Measurements from ENCODE around the gene ADCY3. TPM values are rescaled to one million over a fixed set of nuclear protein-coding genes. Genes with fewer than 3 reads are reported as not detected.

Gene ADCY3
- total RNA-seq, 1 donor from 2014 or later: 140 TPM

DNA sequence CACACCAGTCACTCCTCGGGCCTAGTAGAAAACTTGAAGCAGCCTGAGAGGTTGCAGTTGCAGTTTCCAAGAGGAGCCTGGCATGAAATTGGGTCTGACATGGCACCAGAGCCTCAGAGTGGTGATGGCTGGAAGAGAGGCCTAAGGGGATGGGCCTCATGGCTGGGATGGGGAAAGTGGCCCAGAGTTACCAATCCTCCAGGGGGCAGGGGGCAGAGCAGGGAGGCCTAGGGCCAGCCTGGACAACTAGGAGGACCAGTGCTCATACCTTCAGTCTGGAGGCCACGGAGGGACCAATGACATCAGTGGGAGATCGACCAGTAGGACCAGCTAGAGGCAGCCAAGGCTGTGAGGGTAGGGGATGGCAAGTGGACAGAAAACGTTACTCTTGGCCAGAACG is 15.1 kb upstream of the ADCY3 start:
- TF ChIP-seq, protein P1, sequence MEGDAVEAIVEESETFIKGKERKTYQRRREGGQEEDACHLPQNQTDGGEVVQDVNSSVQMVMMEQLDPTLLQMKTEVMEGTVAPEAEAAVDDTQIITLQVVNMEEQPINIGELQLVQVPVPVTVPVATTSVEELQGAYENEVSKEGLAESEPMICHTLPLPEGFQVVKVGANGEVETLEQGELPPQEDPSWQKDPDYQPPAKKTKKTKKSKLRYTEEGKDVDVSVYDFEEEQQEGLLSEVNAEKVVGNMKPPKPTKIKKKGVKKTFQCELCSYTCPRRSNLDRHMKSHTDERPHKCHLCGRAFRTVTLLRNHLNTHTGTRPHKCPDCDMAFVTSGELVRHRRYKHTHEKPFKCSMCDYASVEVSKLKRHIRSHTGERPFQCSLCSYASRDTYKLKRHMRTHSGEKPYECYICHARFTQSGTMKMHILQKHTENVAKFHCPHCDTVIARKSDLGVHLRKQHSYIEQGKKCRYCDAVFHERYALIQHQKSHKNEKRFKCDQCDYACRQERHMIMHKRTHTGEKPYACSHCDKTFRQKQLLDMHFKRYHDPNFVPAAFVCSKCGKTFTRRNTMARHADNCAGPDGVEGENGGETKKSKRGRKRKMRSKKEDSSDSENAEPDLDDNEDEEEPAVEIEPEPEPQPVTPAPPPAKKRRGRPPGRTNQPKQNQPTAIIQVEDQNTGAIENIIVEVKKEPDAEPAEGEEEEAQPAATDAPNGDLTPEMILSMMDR (IDR thresholded peaks at IDR 0.05): no peak

DNA sequence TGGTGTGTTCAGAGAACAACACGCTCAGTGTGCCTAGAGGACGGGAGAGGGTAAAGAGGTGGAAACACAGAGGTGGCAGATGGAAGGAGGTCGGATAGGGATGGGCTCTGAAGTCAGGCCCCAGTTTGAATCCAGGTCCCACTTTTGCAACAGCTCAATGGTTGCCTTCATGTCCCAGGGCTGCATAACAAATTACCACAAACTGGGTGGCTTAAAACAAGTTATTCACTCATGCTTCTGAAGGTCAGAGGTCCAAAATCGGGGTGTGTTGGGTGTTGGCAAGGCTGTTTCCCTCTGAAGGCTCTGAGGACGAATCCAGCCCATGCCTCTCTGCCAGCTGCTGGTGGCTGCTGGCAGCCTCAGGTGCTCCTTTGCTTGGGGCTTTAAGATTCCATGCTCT is 12.7 kb upstream of the ADCY3 start:
- Histone ChIP-seq H3K27me3 (no peaks in the 10 kb centered on the region), H3K36me3 (no peaks in the 10 kb centered on the region), H3K9me3 (no peaks in the 10 kb centered on the region), H3K4me3 (no peak overlapping the region), H3K4me1 (peaks cover 0 to 4% of the 10 kb centered on the region in 2 donors), H3K27ac (no peak overlapping the region)
- DNase-seq (ENCODE audit: low spot score in 2 of 2): no peak
- intact Hi-C loops (cut with DNase I): no loop called here
- TF ChIP-seq, protein P1 (IDR thresholded peaks at IDR 0.05): no peak

More for the DNA sequence above, 15.1 kb upstream of the ADCY3 start:
- H3K9me3 ChIP-seq: no peaks in the 10 kb centered on the region
- peaks cover 0 to 4% of the 10 kb centered on the region in 2 donors for H3K4me1 ChIP-seq
- H3K27ac ChIP-seq: no peak overlapping the region
- H3K36me3 ChIP-seq: no peaks in the 10 kb centered on the region
- no peak overlapping the region for H3K4me3 ChIP-seq
- intact Hi-C loops (cut with DNase I): no loop called here
- DNase-seq (ENCODE audit: low spot score in 2 of 2): no peak
- H3K27me3 ChIP-seq: no peaks in the 10 kb centered on the region

DNA sequence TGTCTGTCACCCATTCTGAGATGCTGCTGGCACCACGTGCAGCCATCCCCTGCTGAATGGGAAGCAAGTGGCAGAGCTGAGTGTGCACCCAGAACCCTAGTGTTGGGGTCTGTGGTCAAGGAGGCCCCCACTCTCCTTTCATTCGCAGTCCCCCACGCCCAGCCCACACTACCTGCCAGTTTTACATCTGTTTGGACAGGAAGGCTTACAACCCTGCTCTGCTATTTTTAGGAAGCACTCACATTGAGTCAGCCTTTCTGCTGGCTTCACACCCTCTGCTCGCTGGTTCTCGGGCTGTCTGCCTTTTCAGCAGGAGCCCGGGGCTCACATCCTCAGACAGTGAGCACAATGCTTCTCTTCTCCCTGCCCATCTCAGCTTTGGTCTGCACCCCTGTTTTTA is 10.7 kb upstream of the ADCY3 start:
- Histone ChIP-seq H3K36me3 (no peaks in the 10 kb centered on the region), H3K4me3 (no peak overlapping the region), H3K4me1 (peaks cover 5 to 16% of the 10 kb centered on the region in 2 donors), H3K9me3 (no peaks in the 10 kb centered on the region), H3K27me3 (no peaks in the 10 kb centered on the region), H3K27ac (no peak overlapping the region)
- TF ChIP-seq, protein P1 (IDR thresholded peaks at IDR 0.05): no peak
- intact Hi-C loops (cut with DNase I): no loop called here
- DNase-seq (ENCODE audit: low spot score in 2 of 2): no peak

DNA sequence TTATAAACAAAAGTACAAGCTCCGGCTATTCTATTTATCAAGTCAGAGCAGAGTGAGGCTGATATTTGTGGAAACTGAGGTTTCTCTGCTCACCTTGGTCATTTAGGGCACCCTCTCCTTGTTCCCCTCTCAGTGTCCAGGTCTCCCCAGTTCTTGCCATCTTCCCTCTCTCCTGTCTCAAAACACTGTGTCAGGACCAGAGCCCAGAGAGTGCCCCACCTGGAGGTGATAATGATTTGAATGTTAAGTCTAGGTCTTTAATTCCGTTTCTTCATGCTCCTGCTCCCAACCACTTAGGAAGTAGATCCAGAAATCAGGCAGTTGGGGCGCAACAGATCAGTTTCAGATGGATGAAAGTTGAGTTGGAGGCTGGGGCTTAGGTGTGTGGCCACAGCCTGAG is 9.2 kb upstream of the ADCY3 start:
- Histone ChIP-seq H3K27me3 (no peaks in the 10 kb centered on the region), H3K36me3 (no peaks in the 10 kb centered on the region), H3K4me1 (peaks cover 5 to 16% of the 10 kb centered on the region in 2 donors), H3K9me3 (no peaks in the 10 kb centered on the region), H3K27ac (no peak overlapping the region), H3K4me3 (no peak overlapping the region)
- TF ChIP-seq, protein P1 (IDR thresholded peaks at IDR 0.05): no peak
- intact Hi-C loops (cut with DNase I): no loop called here
- DNase-seq (ENCODE audit: low spot score in 2 of 2): no peak

DNA sequence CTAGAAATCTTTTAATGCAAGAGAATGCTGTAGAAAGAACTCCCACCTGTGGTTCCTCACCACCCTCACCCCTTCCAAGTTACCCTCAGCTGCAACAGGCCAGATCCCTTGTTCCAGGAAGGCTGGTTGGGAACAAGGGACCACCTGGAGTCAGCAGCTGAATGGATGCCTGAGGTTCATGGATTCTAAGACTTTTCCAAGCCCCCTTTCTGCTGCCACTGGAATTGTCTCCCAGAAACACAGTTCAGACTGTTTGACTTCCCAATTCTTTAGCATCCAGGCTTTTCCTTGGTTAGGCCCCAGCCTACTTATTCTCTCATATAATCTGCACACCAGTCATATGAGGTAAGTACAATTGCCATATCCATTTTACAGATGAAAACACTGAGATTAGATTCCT is 8.0 kb upstream of the ADCY3 start:
- Histone ChIP-seq H3K4me1 (peaks cover 5 to 16% of the 10 kb centered on the region in 2 donors), H3K27me3 (no peaks in the 10 kb centered on the region), H3K4me3 (no peak overlapping the region), H3K9me3 (no peaks in the 10 kb centered on the region), H3K27ac (peak overlapping the region in 1 of 2 donors; percentile 65), H3K36me3 (no peaks in the 10 kb centered on the region)
- intact Hi-C loops (cut with DNase I): no loop called here
- TF ChIP-seq, protein P1 (IDR thresholded peaks at IDR 0.05): no peak
- DNase-seq (ENCODE audit: low spot score in 2 of 2): no peak
